Measurements from ENCODE around the gene HAPLN3.

Gene HAPLN3

DNA sequence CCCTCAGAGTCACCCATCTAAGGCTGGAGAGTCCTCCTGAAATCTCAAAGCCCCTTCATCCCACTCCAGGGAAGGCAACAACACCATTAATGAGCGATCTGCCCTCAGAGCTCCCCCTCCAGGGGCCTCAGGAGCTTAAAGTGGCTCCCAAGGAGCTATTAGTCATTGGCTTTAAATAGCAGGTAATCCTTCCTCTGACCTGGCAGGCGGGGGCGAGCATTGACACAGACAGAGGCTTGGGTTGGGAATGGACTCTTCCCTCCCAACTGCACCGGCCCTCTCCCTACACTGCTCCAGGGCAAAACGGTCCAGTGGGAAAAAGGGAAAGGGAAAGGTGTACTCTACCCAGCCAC, 16.4 kb upstream of the HAPLN3 start:
- DNase-seq, result no peak

DNA sequence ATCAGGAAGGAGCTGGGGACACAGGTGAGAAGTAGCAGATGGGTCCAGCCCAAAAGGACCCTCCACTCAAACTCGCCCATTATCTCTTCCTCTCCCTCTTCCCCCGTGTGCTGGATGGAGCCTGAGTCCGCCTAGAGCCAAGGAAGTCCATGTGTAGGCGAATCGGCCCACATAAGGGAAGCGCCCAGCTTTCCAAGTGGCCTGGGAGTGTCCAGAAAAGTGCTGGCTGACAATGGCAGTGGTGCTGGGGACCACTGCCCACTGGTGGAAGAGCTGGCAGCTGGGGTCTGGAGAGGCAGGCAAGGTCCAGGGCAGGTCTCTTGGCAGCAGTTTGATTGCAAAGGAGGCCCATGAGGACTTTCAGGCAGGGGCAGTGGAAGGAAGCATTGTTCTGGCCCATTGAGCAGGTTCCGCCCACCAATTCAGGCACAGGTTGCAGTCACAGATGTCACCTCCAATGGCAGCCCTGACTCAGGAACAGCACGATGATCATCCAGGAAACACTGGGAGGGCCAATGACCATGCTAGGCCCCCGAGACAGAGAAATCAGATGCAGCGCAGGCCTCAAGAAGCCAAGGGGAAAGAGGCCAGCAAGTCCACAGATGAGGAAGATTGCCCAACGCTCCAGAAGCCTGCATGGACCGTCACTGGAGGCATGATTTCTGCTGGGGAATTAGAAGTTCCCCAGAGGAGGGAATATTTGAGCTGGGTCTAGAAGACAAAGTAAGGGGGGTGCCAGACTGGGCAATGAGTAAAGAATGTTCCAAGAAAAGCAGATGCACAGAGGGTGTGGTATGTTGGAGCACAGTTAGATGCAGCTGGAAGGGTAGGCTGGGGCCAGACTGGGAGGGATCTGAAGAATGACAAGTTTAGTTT, 14.8 kb upstream of the HAPLN3 start:
- DNase-seq, result no peak

DNA sequence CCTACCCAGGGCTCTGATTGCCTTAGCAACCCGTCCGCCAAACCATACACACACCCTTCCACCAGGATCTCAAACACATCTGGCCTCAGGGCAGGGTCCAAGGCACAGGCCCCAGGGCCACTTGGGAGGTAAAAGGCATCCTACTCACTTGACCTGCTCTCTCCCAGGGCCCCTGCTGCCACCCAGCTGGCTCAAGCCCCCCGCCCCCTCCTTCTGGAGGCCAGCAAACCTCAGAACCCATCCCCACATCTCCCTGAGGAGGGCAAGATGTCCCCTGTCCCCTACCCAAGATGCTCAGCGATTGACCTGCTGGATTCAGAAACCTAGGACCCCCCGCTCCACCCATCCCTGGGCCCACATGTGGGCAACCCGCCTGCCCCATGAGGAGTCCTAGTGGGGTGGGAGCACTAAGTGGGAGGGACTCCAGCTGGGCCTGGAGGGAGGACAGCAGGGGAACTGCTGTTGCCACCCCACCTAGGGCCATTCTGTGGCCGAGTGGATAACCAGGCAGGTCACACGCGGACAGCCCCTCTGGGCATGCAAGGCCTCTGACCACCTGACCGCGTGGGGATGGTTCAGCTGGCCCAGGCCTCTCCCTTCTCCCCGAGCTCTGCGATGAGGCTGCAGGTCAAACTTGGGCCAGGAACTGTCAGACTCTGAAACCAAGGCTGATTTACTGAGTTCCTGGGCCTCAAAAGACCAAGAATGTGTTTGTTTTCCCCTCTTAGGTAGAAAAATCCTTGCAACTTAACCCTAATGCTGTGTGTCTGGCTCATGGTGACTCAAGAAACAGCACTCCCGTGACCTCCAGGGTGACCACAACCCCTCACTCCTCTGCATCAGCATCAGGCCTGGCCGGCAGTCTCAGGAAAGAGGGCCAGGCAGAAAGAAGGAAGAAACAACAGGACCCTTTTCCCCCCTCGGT, 13.6 kb upstream of the HAPLN3 start:
- DNase-seq, result no peak

DNA sequence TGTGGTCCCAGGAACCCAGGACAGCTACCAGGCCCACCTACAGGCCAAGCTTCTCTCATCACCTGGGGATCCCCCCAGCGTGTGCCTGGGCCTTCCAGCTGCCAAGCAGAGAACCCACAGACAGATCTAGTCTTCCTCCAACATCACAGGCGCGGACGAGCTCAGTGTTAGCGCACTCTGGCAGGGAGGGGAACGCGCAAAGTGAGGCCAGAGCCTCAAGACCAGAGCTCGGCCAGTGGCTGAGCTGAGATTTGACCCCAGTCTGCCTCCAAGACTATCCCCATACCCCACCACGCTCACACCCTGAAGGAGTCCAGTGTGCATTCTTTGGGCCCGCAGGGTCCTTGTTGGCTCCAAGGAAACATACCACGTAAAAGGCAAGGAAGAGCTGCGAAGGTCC, 12.8 kb upstream of the HAPLN3 start:
- no peak for DNase-seq

DNA sequence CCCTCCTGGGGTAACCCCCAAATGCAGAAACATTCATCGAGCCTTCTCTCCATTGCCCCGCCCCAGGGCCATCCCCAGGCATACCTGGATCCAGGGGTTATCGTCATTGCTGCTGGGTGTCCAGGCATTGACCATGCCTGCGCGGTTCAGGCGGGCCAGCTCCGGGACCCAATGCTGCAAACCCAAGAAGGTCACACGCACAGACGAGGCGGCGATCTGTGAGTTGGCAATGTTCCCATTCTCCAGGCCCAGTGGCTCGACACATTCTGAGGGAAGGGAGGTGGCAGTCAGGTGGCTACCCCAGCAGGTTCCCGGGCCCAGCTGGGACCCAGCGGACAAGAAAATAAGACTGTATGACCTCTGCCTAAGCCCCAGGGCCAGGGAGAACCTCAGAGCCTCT, 11.8 kb upstream of the HAPLN3 start:
- DNase-seq, result no peak

- no peak for DNase-seq
These were observed 11.2 kb upstream of the HAPLN3 start for GRCh38 chr15:88906551-88906950.

DNA sequence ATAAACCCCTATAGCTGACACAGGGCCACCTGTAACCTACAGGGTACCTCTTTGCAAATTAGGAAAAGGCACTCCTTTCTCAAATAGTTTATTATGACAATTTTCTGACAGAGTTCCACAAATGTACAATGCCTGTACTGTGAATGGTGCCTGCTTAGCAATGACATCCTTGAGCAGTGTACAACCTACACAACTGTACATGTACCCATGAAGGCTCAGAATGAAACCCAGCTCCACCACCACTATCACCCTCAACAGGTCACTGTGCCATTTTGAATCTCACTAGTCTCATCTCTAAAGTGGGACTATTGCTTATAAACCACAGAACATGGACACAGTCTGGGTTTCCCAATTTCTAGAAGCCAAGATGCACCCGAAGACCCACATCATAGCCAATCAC, 10.8 kb upstream of the HAPLN3 start:
- no peak for DNase-seq

- no peak for DNase-seq
These were observed 10.2 kb upstream of the HAPLN3 start for GRCh38 chr15:88905576-88905975.

- peak; percentile 73 for DNase-seq
These were observed 9.4 kb upstream of the HAPLN3 start for GRCh38 chr15:88904624-88905327.

DNA sequence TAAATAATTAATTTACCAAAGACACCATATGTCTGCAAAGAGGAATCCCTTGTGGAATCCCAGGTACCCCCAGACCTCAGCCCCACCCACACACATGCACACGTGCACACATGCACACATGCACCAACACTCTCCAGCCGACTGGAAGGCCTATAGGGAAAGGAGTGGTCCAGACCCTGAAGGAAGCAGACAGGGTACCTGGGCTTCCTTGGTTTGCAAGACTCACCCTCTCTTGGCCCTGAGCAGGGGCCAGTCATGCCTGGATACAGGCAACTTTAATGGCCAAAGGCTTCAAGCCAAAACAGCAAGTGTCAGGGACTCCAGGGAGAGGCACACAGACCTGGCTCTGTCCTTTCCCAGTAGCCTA, 8.9 kb upstream of the HAPLN3 start:
- DNase-seq, result no peak

GRCh38 chr15:88902846-88903245, 7.5 kb upstream of the HAPLN3 start:
- DNase-seq, result no peak

- no peak for DNase-seq
These were observed 7.0 kb upstream of the HAPLN3 start for GRCh38 chr15:88902221-88902835.

DNA sequence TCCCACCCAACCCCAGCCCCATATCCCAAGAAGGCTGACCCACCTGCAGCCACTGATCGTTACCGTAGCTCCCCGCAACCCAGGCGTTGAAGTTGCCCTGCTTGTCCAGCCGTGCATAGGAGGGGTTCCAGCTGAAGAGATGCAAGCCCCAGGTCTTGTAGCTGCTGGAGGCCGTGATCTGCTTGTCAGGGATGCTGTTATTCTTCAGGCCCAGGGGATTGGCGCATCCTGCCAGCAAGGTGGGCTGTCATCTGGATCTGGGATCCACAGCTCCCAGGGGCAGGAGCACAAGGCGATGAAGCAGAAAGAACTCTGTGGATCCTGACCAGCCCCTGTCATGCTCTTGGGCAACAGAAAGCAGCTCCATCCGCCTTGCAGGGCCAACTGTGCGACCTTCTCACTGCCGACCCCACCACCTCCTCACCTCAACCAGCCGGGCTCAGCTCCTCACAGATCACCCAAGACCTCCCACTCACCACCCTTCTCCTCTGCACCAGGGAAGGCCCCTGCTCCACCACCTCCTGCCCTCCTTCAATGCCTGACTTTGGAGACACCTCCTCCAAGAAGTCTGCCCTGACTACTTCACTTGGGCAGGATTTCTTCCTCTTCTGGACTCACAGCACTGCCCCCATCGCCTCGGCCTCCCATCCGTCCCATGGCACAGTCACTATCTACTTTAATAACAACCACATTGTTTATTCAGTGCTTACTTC, 6.3 kb upstream of the HAPLN3 start:
- DNase-seq, result no peak

- no peak for DNase-seq
These were observed 5.7 kb upstream of the HAPLN3 start for GRCh38 chr15:88900982-88901418.

DNA sequence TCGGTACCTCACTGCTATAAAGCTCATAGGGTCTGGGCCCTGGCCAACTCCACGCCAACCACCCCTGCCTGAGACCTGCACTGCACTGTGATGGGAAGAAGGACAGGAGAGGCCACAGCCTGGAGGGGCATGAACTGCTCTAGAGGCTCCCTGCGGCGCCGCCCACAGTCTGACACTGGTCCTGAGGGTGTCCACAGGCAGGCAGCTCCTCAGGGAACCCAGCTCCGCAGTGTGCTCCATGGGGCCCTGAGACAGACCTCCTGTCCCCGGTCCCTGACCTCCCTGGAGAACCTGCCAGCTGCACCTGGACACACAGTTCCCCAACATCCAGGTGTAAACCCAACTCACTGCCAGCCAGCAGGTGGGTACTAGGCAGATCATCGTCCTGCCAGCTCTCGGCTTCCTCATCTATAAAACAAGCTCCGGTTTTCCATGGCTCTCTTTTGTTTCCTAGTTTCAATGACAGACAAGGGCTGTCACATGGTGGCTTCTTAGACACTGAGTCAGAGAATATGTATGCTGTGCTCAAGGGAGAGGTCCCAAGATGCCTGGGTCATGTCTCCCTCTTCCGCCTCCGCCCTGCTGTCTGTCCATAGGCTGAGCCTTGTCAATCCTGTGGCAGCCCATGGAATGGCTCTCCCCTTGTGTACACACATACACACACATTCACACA, 5.1 kb upstream of the HAPLN3 start:
- DNase-seq, result peak; percentile 65

GRCh38 chr15:88899251-88899650, 3.9 kb upstream of the HAPLN3 start:
- no peak for DNase-seq

- DNase-seq, result no peak
These were observed 3.4 kb upstream of the HAPLN3 start for GRCh38 chr15:88898736-88899135.

DNA sequence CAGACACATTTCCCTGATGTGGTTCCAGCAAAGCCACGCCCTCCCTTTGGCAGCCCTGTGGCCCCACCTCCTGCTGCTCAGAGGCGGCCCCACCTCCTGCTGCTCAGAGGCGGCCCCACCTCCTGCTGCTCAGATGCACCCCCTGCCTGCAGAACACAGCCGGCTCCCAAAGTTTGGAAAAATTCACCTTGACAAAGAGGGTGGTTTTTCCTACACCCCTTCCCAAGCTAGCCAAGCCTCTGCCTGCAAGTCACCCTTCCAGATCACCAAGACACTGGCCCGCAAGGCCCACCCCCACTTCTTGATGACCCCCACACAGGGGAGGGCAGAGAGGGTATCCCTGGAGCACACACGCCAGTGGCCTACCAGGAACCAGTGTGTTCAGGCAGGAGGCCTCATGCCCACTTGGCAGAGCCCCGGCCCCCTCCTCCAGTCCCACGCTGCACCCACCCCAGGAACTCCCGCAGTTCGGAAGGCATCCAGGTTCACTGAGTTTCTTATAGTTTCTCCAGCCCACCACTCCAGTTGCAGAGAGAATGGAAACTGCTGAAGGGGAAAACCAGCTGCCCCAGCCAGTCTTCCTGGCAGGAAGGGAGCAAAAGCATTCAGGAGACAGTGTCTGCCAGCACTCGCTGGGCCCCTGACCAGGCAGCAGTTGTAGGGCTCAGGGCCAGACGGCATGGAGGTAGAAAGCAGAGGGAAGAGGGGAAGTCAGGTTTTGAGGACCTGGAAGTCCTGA, 2.3 kb upstream of the HAPLN3 start:
- peak; percentile 83 for DNase-seq

DNA sequence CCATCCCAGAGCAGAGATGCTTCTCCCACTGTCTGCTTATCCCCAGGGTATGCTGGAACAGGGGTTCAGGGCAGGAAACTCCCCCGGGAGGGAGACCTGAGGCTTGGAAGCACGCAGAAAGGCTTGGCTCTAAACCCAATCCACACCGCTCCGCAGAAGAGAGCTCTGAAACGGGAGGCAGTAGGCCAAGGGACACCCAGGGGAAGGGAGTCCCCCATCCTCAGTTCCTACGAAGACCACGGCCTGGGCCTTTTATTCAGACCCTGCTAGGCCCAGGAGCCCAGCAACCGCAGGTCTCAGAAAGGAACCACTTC, 1.8 kb upstream of the HAPLN3 start:
- no peak for DNase-seq

GRCh38 chr15:88896333-88897033, 1.1 kb upstream of the HAPLN3 start:
- no peak for DNase-seq
